Measurements from ENCODE around the gene UST.

Gene UST

DNA sequence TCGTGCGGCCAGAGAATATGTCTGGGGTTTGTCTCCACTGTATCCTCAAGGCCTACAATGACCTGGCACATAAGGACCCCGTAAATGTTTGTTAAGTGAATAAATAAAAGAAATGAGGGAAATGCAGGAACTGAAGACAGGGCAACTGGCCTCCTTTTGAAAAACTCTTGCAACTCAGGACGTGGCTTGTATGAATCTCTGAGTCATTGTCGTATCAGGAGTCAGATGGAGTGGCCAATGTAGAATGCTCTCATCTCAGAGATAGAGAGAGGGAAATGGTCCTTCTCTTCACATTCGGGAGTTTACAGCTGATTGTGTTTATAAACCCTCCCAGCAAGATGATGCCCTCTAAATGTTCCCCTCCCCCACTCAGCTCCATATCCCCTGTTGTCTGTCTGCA, 57.1 kb downstream of the UST start:
- no peak for DNase-seq (ENCODE audit: low read depth)

DNA sequence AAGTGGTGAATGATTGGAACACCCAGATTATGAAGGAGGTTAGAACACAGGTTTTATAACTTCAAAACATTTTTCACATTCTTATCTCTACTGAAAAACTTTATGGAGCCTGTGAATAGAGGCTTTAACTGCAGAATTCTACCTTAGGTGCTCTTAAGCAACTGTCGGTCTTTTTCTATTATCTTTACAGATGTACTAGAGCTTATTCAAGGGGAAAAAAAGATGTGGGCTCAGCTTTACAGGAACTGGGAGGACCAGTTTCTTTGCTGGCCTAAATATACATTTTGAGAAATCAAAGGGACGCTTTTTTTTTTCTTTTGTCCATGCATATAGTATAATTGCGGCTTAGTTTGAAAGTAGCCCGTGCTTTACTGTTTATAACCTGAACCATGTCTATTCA, 58.9 kb downstream of the UST start:
- no peak for DNase-seq (ENCODE audit: low read depth)

DNA sequence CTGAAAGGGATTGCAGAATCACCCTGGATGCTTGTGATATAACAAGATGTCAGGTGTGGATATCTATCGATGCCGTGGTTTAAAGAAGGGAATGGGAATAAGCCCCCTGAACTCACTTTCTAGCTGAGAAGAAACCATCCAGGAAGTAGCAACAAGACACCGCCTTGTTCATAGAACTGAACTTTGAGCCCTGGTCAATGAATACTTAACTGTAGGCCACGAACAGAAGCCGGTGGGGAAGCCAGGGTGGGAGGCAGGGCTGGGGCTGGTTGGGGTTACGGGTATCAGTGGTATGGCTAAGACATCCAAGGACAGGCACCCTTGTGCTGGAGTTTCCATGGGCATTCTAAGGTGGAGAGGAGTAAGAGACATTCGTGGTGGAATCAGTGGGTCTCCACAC, 61.0 kb downstream of the UST start:
- DNase-seq (ENCODE audit: low read depth), result no peak

DNA sequence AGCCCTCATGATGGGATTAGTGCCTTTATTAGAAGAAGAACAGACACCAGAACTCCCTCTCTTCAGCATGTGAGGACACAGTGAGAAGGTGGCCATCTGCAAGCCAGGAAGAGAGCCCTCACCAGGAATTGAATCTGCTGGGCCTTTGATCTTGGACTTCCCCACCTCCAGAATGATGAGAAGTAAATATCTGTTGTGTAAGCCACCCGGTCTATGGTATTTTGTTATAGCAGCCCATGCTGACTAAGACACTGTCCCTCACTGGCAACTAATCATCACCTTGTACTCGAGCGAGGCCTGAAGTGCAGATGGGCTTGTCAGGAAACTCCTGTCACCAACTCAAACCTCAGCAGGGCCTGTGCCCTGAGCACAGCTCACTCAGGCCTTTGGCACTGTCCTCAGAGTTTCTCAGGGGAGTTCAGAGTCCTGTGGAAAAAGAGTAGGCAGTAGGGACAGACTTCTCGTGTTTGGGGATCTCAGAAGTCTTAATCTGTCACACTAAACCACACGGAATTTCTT, 62.0 kb downstream of the UST start:
- DNase-seq (ENCODE audit: low read depth), result no peak

DNA sequence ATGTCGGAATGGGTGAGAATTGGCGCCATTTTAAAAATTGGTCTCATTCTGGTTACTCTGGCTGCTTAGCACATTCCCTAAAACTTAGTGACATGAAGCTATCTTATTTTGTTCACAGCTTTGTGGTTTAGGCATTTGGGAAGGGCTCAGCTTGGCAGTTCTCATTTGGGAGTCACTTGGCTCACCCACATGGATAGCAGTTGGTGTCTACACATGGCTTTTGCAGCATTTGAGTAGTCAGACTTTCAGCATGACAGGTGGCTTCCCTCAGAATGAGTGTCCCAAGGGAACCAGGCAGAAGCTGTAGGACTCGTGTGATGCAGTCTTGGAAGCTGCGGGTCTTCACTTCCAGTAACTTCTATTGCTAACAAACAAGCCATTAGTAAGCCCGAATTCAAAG, 64.6 kb downstream of the UST start:
- no peak for DNase-seq (ENCODE audit: low read depth)

DNA sequence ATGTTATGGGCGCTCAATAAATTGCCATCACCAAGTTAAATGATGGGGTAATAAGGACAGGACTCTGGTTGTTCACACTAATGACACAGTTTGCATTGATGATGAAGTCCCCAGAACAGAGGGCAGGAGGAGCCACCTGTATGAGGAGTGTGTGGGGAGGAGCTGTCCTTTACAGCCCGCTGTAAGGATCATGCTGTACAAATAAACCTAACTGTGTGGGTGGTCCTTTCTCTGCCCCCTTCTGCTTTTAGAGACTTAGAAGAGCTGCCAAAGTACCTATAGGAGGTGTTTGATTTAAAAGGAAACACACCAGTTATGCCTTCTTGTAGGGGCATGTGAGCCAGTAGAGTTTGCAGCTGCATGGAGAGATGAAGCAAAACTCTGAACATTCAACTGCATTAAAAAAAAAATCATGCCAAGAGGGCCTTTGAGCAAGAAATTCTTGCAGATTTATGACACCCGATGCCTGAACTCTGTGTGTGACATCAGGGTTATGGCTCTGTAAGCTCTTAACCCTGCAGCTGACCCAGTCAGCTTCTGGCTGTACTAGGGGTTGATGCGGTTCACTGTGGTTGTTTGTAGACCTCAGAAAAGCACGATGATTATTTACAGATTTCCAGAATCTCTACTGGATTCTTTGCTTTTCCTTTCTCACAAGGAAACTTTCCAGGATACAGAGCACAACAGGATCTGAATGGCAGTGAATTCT, 67.4 kb downstream of the UST start:
- no peak for DNase-seq (ENCODE audit: low read depth)

DNA sequence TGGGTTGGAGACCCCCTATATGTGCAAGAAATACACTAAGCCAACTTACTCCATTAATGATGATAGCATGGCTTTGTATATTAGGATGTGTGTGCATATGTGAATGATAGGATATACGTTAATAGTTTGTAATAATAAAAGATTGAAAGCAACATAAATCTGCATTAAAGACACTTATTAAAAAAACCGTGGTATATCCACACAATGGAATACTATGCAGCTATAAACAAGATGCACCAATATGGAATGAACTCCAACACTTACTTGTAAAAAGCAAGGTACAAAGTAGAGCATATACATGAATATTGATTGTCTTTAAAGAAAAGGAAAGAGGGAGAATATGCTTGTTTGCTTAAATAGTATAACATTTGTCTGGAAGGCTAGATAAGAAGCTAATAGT, 68.0 kb downstream of the UST start:
- DNase-seq (ENCODE audit: low read depth), result no peak

DNA sequence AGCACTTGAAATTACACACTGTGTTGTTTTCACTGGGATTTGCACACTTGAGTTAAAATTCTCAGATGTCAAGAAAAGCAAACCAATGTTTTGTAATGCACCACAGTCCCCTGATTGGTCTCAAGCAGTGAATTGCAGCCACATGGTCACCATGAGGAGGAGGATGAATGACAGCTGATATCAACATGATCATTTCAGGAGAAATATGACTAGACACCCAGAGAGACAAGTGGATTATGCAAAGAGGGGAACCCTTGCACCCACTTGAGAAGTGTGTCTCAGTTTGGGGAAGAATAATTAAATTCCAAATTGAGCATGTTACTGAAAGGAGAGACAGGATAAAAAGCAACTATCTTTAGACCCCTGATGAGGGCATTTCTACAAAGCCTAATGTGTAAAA, 69.3 kb downstream of the UST start:
- DNase-seq (ENCODE audit: low read depth), result no peak

DNA sequence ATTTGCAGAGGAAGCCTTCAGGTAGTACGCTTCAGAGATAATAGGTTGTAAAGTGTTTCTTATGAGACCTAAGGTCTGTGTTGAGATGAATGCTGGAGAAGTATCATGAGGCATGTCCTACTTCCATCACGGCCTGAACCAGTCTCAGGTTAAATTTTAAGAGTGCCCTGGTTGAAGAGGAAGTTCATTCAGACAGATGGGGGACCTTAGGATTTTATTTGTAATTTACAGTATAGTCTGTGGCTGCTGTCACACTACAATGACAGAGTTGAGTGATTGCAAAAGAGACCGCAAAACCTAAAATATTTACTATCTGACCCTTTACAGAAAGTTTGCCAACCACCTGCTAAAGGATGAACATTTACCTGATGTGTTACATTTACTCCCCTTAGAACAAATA, 70.9 kb downstream of the UST start:
- DNase-seq (ENCODE audit: low read depth), result no peak

DNA sequence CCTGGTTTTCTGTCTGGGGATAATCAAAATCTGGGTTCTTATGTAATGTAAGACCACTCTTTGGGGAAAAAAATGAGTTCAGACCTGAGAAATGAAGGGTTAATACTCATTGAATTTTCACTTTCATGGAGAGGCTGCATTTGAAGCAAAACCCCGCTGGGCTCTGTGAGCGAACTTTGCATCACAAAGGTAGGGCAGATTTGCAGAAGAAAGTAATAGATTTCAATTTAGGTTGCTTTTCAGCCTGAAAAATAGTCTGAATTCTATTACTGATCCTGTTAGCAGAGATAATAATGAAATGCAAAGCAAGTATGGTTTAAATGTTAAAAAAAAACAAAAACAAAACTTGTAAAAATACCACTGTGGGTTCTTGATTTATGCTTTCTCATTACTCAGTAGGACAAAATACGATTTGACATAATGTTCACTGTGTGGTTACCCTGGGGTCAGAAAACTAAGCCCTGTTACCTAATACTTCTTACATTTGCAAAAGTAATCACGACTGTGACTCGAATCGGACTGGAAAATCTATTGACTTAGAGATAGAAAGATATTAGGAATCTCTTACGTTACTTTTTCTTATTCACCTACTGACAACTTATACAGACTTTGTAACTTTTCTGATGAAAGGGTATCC, 72.2 kb downstream of the UST start:
- DNase-seq (ENCODE audit: low read depth), result no peak

DNA sequence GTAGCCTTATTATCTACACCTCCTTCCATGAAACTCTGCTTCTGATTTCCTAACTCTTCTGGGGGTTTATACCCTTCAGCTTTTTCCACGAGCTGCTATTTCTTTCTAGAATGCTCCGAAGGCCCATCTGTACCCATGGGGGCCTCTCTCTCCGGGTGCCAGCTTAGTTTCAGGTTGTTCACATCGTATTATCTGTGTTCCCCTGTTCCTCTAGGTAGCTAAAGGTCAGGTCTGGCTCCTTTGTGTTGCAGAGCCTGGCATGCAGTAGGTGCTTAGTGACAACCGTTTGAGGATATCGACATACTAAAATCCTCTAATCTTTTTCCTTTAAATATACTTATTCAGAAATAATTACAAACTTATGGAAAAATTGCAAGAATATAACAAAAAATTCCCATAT, 73.0 kb downstream of the UST start:
- no peak for DNase-seq (ENCODE audit: low read depth)

DNA sequence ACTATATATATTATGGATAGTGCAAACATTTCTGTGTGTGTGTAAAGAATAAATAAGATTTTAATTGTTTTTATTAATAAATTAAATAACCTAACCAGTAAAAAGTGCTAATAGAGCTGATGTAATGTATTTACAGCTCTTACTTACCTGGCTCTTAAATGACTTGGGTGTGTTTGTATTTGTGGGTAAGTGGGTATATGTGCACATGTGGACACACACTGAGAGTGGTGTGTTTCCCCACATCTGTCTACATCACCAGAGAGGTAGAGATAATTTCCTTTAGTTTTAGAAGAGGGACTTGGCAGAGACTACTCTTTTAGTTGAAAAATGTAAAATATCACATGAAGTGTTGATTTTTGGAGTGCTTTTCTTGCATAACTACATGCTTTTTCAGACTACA, 76.0 kb downstream of the UST start:
- no peak for DNase-seq (ENCODE audit: low read depth)

DNA sequence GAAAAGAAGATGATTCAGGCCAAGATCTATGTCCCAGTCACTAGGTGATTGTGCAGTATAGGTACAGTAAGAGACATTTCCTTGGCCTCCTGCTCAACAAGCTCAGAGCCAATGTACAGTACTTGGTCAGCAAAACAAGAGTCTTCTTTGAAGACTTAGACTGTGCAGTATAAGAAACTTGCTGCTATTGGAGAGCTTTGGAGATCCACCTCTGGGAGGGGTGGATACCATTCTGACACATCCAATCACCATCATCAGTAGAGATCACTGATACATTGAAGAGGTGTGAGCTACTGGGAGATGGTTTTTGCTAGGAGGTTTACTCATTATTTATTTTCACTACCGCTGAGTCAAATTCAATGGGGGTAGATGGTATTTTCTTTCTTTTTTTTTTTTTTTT, 77.5 kb downstream of the UST start:
- DNase-seq (ENCODE audit: low read depth), result no peak

DNA sequence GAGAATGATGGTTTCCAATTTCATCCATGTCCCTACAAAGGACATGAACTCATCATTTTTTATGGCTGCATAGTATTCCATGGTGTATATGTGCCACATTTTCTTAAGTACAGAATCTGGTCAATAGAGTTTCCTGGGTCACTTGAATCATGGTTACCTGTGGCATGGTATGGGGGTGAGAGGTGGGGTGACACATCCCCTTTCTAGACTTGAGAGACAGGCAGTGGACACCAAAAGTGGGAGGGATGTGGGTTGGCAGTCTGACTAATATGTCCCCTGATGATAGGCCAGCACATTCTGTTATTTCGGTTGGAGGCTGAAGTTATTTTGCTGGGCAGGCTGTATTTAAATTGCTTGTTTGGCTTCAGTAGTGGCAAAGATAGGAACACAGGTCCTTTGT, 78.1 kb downstream of the UST start:
- no peak for DNase-seq (ENCODE audit: low read depth)

DNA sequence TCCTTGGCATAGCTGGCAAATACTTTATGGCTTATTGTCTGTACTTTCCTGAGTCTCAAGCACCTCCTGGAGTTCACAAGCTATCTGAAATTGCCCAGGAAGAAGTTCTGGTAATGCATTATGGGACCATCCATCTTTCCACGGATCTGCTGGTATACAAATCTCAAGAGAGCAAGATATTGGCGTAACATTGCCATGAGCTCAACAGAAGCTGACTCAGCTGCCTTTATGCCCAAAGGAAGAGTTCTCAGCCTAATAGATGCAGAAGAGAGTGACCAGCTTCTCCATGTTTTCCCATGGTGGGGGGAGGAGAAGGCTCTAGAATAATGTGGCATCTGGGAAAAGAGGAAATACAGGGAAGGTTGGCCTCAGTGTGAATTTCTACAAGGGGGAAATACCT, 78.7 kb downstream of the UST start:
- DNase-seq (ENCODE audit: low read depth), result no peak

DNA sequence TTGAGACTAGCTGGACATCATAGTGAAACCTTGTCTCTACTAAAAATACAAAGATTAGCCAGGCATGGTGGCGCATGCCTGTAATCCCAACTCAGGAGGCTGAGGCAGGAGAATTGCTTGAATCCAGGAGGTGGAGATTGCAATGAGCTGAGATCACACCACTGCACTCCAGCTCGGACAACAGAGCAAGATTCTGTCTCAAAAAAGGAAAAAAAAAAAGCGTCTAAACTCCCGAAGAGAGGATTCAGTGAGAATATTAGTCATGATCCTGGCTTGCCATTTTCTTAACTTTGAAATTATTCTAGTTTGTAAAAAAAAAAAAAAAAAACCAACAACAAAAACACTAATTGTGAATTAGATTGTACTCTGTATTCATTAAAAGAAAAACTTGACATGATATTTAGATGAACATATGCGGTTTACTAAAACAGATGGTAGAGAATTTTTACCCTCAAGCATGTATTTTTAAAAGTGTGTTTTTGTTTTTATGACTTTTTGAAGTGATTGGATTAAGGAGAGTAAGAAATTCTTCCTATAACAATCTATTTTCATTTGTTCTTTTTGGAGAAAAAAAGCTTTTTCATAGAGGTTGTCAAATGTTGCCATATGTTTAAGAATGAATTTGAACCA, 80.7 kb downstream of the UST start:
- DNase-seq (ENCODE audit: low read depth), result no peak

DNA sequence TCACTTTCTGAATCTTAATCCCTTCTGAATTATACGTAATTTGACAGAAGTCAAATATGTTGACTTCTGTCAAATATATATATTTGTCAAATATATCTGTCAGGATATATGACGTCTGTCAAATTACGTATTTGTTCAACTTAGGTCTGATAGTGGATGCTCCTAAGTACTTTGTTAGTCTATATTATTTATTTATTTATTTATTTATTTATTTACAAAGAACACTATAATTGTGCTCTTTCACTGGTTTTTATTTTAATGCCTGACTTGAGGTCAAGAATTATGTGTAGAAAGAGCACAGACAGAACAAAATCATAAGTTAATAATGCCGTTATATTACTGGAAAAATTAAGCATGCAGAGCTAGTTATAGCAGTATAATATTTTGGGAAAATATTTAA, 81.2 kb downstream of the UST start:
- no peak for DNase-seq (ENCODE audit: low read depth)

DNA sequence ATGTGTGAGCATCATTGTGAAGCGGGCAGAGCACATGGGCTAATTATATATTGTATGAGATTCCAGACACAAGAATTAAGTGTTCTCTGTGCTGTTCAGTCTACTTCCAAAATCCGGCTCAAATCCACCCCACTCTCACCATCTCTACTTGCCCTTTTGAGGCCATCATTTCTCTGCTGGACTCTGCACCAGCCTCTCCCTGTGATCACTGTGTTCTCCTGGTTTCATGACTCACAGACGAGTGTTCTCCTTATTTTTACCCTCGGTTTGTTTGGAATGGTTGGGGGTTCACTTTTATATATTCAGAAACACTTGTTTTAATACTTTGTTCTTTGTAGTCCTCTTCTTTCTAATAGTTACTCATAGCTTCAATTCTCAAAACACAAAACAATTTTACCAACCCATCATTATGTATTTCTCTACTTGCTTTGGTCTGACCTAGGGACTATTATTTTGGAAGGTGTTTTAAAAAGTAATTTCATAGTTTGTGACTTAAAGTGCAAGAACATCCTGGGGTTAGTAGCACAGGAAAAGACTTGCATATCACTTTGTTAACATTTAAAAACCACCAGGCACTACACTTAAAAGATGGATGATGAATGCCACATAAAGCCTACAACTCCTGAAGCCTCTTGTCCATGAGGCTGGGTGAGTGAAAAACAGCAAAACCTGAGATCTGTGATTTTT, 82.7 kb downstream of the UST start:
- no peak for DNase-seq (ENCODE audit: low read depth)

DNA sequence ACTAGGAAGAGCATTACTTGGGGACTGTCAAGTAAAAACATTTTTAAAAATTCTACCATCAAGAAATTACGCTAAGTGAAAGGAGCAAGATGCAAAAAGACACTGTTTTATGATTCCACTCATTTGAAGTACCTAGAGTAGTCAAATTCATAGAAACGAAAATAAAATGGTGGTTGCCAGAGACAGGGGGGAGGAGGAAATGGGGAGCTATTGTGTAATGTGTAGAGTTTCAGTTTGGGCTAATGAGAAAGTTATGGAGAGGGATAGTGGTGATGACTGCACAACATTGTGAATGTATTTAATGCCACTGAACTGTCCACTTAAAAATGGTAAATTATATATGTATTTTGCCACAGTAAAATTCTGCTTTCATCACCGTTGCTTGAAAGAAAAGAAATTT, 83.8 kb downstream of the UST start:
- no peak for DNase-seq (ENCODE audit: low read depth)

DNA sequence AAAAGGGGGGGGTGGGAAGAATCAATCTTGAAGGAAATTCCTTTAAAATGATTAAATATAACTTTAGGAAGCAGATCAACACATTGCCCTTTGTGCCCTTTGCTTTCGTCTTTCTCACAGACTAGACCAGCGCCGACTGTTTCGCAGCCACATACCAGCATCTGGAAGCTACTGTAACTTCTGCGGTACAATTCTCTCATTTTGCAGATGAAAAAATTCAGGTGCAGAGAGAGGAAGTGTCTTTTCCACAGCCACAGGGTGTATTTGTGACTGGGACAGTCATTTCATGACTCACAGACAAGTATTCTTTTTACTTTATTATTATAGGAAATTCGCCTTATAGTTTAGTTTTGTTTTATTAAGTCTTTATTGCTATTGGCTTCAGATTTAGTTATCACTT, 84.2 kb downstream of the UST start:
- DNase-seq (ENCODE audit: low read depth), result no peak

DNA sequence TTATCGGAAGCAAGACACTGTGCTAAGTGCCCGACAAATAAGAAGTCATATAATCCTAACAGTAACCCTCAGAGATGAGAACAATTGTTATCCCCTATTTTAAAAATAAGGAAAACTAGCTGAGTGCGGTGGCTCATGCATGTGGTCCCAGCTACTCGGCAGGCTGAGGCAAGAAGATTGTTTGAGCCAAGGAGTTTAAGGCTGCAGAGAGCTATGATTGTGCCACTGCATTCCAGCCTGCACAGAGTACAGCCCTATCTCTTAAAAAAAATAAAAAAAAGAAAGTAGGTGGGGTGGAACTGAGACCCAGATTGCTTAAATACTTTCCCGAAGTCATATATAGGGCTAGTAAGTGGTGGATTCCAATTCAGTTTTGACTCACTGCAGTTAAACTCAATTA, 84.7 kb downstream of the UST start:
- no peak for DNase-seq (ENCODE audit: low read depth)

DNA sequence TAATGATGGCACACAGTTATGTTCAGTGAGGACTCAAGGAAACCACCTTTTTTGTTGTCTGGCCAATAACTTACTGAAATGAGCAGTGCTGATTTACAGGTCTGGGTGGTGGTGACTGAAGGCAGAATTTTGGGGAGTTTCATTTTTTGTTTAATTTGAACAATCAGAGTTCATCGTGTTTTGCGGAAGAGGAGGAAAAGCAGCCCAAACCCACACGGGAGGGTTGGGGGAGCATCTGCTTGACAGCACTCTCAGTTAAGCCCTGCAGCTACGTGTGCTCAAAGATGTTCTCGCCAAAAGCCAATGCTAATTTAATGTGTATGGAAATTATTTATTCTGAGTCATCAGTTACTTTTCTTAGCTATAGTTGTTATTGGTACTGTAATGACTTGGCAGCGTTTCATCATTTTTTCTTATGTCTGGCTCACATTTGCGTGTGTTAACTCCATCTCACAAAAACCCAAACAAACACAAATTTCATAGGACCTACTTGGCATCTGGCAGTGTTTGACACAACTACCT, 89.2 kb downstream of the UST start:
- no peak for DNase-seq (ENCODE audit: low read depth)

DNA sequence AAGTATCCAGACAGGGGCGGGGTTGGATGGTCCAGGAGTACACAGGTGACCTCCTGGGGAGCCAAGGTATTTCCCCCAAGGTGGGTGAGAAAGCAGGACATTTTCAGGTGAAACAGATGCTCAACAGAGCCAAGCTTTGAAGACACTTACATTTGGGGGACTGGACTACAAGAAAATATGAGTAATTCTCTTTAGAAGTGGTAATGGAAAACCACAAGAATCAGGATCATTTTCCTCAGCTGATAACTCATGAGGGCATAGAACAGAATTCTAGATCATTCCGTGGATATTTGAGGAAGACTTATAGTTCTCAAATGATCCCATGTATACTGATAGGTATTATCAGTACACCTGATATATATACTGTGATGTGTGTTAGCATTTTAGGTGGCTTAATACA, 89.9 kb downstream of the UST start:
- no peak for DNase-seq (ENCODE audit: low read depth)
